Neural crest cell (in vitro differentiated cells): ENCODE data around the gene TOLLIP. TPM values are rescaled to one million over a fixed set of nuclear protein-coding genes. Genes with fewer than 3 reads are reported as not detected.
"Not testable (repeated sequence)": the region's sequence is repeated elsewhere in the genome, so short reads cannot be mapped to it uniquely, and the experiment has no call there.

Experiments used
- DNase-seq: peaks from one replicate; pipeline ENCODE4 v3.0.0; 2021; ENCODE audit warnings: low read depth, mixed read lengths, low spot score
- H3K27ac Mint-ChIP-seq: one replicate; pipeline ENCODE4 v1.8.0; 2021; ENCODE audit warnings: mild to moderate bottlenecking, mixed read lengths; ENCODE audit not compliant: unreplicated experiment
- H3K27me3 Mint-ChIP-seq: 2 replicates; pipeline ENCODE4 v1.8.0; 2021; ENCODE audit warnings: low read depth, mild to moderate bottlenecking, mixed read lengths
- H3K36me3 Mint-ChIP-seq: 2 replicates; pipeline ENCODE4 v1.8.0; 2021; ENCODE audit warnings: low read depth, mild to moderate bottlenecking, mixed read lengths
- H3K4me1 Mint-ChIP-seq: 2 replicates; pipeline ENCODE4 v1.8.0; 2021; ENCODE audit warnings: mixed read lengths
- H3K4me3 Mint-ChIP-seq: one replicate; pipeline ENCODE4 v1.8.0; 2021; ENCODE audit warnings: mild to moderate bottlenecking, mixed read lengths
- H3K9me3 Mint-ChIP-seq: 2 replicates; pipeline ENCODE4 v1.8.0; 2021; ENCODE audit warnings: mixed read lengths
- CTCF ChIP-seq: fragments of 200-600 bp; sonication (generic); conservative IDR thresholded peaks from 2 replicates; pipeline ENCODE4 v1.5.0; 2021; ENCODE audit warnings: antibody characterized with exemption, mild to moderate bottlenecking
- total RNA-seq: library from RNA; stranded (reverse); gene quantifications from 2 replicates; pipeline ENCODE4 v1.2.1, GENCODE V29; 2021

Gene TOLLIP
- total RNA-seq, 1 donor from 2014 or later, result 40.3 TPM

- Mint-ChIP-seq H3K36me3 (no peaks in the 10 kb centered on the region), H3K27me3 (peaks cover 25% of the 10 kb centered on the region), H3K4me3 (no peak overlapping the region), H3K4me1 (peaks cover 19% of the 10 kb centered on the region), H3K9me3 (no peaks in the 10 kb centered on the region), H3K27ac (peak overlapping the region; percentile 81)
- no peak for TF ChIP-seq CTCF
- no peak for DNase-seq
These were observed 36.5 kb upstream of the TOLLIP start for GRCh38 chr11:1345737-1346513.

- DNase-seq, result no peak
- Mint-ChIP-seq H3K27ac (no peak overlapping the region), H3K9me3 (no peaks in the 10 kb centered on the region), H3K4me1 (peaks cover 12% of the 10 kb centered on the region), H3K4me3 (no peak overlapping the region), H3K36me3 (no peaks in the 10 kb centered on the region), H3K27me3 (peaks cover 25% of the 10 kb centered on the region)
- no peak for TF ChIP-seq CTCF
These were observed 34.7 kb upstream of the TOLLIP start for GRCh38 chr11:1344056-1344635.

- no peaks in the 10 kb centered on the region for H3K9me3 Mint-ChIP-seq
- H3K4me1 Mint-ChIP-seq, result peaks cover 6% of the 10 kb centered on the region
- no peak overlapping the region for H3K27ac Mint-ChIP-seq
- no peaks in the 10 kb centered on the region for H3K36me3 Mint-ChIP-seq
- no peak for DNase-seq
- no peak for TF ChIP-seq CTCF
- H3K27me3 Mint-ChIP-seq, result peaks cover 22% of the 10 kb centered on the region
- H3K4me3 Mint-ChIP-seq, result no peak overlapping the region
These were observed 34.1 kb upstream of the TOLLIP start for GRCh38 chr11:1343391-1344055.

- H3K4me3 Mint-ChIP-seq, result no peak overlapping the region
- H3K27me3 Mint-ChIP-seq, result peaks cover 21% of the 10 kb centered on the region
- TF ChIP-seq CTCF, result no peak
- DNase-seq, result no peak
- no peak overlapping the region for H3K27ac Mint-ChIP-seq
- H3K4me1 Mint-ChIP-seq, result peaks cover under 1% of the 10 kb centered on the region
- H3K9me3 Mint-ChIP-seq, result peaks cover 3% of the 10 kb centered on the region
- peaks cover 3% of the 10 kb centered on the region for H3K36me3 Mint-ChIP-seq
These were observed 33.5 kb upstream of the TOLLIP start for GRCh38 chr11:1342946-1343345.

- Mint-ChIP-seq H3K4me3 (no peak overlapping the region), H3K36me3 (peaks cover 3% of the 10 kb centered on the region), H3K9me3 (peaks cover 3% of the 10 kb centered on the region), H3K27ac (no peak overlapping the region), H3K27me3 (peaks cover 21% of the 10 kb centered on the region), H3K4me1 (peaks cover 4% of the 10 kb centered on the region)
- TF ChIP-seq CTCF, result no peak
- DNase-seq, result no peak
These were observed 32.6 kb upstream of the TOLLIP start for GRCh38 chr11:1341928-1342524.

- not testable (repeated sequence) for H3K27ac Mint-ChIP-seq, H3K9me3 Mint-ChIP-seq, DNase-seq, H3K4me3 Mint-ChIP-seq, H3K4me1 Mint-ChIP-seq, H3K36me3 Mint-ChIP-seq
- peaks cover 23% of the 10 kb centered on the region for H3K27me3 Mint-ChIP-seq
These were observed 31.8 kb upstream of the TOLLIP start for GRCh38 chr11:1341226-1341625.
